ENCODE results near the gene NR2F1-AS1.
"Not testable (repeated sequence)": the region's sequence is repeated elsewhere in the genome, so short reads cannot be mapped to it uniquely, and the experiment has no call there.

NR2F1-AS1 gene

DNA sequence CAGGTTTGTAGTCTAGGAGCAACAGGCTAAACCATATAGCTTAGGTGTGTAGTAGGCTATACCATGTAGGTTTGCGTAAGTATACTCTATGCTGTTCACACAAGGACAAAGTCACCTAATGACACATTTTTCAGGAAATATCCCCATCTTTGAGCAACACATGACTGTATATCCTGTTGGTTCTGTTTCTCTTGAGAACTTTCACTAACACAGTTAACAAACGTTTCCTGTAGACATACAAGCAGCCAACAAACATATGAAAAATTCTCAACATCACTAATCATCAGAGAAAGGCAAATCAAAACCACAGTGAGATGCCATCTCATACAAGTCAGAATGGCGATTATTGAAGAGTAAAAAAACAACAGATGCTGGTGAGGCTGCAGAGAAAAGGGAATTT lies 68.2 kb downstream of the NR2F1-AS1 start:
- DNase-seq = no peak

DNA sequence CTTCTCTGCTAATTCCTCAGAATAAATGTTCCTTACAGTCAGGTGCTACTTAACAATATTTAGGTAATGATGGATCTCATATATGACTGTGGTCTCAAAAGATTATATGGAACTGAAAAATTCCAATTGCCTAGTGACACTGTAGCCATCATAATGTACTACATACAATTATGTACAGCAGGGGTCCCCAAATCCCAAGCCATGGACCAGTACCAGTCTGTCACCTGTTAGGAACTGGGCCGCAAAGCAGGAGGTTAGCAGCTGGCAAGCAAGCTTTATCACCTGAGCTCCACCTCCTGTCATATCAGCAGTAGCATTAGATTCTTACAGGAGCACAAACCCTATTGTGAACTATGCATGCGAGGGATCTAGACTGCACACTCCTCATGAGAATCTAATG lies 69.6 kb downstream of the NR2F1-AS1 start:
- DNase-seq = no peak

DNA sequence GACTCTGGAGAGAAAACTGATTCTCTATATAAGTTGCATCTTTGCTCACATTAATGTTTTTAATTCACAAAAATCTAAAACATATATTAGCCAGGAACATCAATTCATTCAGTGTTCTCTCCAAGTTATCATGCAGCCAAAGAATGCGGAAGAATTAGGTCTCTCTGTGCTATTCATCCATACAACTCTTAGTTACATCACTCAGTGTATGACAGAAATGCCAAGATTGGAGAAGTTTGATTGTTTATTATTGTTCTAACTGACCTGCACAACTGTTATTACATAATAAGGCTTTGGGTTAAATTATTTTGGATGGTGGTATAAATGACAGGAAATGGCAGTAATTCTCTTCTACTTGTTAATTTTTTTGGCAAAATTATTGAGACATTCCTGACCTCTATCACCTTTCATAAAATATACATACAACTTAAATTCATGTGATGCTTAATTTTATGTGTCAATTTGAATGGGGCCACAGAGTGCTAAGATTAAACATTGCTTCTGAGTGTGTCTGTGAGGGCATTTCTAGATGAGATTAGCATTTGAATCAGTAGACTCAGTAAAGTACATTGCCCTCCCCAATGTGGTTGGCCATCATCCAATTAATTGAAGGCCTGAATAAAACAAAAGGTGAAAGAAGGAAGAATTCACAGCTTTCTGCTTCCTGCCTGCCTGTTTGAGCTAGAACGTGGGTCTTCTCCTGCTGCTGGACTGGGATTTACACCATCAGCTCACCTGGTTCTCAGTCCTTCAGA lies 70.2 kb downstream of the NR2F1-AS1 start:
- no peak for DNase-seq

DNA sequence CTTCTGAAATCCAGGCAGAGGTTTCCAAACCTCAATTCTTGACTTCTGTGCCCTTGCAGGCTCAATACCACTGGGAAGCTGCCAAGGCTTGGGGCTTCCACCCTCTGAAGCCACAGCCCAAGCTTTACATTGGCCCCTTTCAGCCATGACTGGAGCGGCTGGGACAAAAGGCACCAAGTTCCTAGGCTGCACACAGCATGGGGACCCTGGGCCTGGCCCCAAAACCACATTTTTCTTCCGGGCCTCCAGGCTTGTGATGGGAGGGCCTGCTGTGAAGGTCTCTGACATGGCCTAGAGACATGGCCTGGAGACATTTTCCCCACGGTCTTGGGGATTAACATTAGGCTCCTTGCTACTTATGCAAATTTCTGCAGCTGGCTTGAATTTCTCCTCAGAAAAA lies 75.5 kb downstream of the NR2F1-AS1 start:
- not testable (repeated sequence) for DNase-seq

DNA sequence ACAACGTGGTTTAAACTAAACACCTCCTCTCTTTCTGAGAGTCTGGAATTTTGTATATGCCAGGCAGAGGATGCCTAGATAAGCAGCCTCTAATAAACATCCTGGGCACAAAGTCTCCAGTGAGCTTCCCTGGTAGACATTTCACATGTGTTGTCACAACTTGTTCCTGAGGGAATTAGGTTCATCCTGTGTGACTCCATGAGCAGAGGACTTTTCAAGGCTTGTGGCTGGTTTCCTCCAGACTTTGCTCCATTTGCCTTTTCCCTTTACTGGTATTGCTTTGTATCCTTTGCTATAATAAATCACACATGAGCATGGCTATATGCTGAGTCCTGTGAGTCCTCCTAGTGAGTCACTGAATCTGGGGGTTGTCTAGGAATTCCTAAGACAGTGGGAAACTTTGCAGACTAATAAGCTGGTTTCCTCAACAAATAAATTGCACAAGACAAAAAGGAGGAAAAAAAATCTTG lies 77.4 kb downstream of the NR2F1-AS1 start:
- DNase-seq = no peak

DNA sequence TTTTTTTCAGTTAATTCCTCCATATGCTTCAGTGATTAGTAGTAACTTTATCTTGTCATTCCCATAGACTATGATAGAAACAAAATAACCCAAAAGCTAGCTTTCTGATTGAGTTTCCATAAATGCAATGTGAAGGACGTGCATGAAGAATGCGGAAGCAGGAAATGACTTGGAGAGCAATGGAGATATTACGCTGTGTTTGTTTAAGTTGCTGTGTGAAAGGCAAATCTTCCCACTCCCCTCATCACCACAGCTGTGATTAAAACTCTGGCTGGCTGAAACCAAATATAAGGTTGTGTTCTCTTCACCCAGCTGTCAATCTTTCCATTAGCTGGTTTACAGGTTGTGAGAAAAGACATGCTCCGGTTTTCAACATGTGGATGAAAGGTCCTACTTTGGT lies 83.9 kb downstream of the NR2F1-AS1 start:
- no peak for DNase-seq

DNA sequence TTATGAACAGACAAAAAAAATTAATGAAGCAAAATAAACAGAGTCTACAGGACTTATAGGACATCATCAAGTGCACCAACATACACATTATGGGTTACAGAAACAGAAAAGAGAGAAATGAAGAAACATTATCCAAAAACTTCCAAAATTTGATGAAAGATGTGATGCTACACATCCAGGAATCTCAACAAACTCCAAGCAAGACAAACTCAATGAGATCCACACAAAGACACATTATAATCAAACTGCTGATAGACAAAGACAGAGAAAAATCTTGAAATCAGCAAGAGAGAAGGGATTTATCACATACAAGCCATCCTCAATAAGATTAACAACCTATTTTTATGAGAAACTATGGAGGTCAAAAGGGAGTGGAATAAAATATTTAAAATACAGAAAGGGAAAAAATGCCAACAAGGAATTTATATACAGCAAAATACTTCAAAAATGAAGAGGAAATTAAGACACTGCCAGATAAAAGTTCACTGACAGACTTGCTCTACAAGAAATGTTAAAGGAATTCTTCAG lies 101.0 kb downstream of the NR2F1-AS1 start:
- no peak for DNase-seq

DNA sequence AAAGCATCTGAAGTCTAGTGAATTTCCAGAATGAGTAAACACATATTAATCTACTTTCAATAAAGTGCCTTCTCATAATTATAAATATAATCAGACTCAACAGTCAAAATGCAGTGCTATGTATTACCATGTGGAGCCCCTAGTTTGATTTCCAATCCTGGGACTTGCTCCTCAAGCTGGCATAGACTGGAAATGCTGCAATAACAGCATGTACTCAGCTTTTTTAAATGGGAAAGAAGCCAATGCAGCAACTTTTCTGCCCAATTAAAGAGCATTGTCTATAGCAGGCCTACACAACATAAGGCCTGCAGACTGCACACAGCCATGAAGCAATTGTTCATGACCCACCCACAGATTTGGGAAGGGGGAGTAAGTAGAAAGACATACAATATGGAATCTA lies 103.2 kb downstream of the NR2F1-AS1 start:
- DNase-seq = no peak

DNA sequence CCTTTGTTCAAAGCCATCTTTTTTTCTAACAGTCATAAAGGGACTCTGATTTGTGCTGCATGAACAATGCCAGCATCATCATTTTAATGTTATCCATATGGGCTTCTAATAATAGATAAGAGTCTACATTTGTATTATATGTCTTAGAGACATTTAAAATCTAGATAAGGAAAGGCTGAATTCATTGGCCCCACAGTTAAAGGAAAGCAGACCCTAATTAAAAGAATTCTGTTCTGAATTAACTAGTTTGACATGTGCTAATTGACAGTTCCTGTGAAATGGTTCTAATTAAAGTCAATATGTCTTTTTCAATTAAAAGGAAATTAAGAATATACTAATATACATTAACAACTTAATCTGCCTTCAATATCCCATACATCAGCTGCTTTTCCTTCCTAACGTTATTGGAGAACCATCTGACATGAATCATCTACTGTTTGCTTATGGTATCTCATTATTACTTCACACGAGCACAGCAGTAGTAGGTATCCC lies 104.7 kb downstream of the NR2F1-AS1 start:
- no peak for DNase-seq

DNA sequence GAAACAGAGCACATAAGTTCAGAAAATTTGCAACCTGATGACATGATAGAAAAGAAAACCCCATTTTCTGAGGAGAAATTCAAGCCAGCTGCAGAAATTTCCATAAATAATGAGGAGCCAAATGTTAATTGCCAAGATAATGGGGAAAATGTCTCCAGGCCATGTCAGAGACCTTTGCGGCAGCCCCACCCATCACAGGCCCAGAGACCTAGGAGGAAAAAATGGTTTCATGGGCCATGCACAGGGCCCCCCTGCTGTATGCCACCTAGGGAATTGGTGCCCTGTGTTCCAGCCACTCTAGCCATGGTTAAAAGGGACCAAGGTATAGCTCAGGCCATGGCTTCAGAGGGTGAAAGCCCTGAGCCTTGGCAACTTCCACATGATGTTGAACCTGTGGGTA lies 118.1 kb downstream of the NR2F1-AS1 start:
- DNase-seq = no peak

DNA sequence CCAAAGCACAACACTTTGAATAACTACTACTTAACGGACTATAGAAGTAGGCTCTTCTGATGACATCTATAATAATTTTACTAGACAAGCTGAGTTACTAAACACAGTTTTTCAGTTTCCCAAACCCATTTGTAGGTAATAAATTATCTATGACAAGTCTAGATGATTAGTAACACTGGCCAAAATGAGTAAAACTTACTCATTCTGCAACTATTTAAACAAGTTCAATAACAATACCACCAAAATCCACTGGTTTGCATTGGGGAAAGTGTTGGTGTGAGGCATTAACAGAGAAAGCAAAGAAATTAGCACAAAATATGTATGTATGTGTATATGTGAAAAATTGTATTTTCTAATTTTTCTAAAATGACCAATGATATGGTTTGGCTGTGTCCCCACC lies 119.3 kb downstream of the NR2F1-AS1 start:
- DNase-seq = no peak

DNA sequence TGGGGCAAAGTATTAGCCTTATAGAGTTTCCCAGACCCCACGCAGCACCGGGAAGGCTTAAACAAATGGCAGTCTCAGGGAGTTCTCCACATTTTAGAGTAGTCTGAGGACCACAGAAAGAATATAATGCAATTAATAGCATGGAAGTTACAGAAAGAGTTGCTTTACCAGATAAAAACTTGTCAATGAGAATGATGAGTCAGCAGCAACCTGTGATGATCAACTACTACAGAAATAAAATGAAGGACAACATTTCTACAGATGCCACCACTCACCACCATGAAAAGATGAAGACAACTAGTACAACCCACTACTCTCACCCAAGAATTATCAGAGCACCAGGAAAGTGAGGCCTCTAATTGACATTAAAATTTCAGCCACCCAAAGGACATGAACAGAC lies 120.7 kb downstream of the NR2F1-AS1 start:
- DNase-seq = no peak

DNA sequence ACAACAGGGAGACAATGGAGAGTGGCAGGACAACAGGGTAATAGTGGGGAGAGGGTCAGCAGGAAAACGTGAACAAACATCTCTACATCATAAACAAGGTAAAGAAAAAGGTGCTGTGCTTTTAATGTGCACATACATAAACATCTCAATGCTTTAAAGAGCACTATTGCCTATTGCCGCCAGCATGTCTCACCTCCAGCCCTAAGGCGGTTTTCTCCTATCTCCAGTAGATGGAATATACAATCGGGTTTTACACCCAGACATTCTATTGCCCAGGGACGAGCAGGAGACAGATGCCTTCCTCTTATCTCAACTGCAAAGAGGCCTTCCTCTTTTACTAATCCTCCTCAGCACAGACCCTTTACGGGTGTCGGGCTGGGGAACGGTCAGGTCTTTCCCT lies 124.2 kb downstream of the NR2F1-AS1 start:
- DNase-seq = not testable (repeated sequence)

DNA sequence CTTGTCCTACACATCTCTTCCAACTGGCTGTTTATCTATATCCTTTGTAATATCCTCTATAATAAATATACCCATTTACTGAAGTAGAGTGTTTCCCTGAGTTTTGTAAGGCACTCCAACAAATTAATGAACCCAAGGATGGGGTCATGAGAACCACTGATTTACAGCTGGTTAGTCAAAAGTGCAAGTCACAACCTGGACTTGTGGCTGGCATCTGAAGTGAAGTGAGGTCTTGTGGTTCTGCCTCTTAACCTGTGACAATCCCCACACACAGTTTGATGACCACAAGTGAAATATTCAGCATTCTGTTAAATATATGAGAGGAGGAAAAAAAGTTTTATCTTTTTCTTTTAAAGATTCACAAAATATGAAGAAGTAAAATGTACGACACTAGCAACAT lies 126.1 kb downstream of the NR2F1-AS1 start:
- no peak for DNase-seq

DNA sequence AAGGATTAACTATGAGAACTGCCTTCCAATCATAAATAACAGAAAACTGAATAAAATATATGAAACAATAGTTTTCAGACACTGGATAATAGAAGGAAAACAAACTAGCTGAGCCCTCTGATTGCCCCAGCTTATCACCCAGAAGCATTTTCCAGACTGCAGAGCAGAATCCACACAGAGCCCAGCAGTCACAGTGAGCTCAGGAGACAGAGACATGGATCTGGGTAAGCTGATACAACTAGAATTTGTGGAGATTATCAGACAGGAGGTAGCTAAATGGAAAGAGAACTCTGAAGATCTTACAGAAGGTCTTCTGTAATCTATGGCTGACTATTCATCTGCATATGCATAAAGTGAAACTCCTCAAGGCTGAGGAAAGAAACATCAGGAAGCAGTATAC lies 128.8 kb downstream of the NR2F1-AS1 start:
- no peak for DNase-seq

DNA sequence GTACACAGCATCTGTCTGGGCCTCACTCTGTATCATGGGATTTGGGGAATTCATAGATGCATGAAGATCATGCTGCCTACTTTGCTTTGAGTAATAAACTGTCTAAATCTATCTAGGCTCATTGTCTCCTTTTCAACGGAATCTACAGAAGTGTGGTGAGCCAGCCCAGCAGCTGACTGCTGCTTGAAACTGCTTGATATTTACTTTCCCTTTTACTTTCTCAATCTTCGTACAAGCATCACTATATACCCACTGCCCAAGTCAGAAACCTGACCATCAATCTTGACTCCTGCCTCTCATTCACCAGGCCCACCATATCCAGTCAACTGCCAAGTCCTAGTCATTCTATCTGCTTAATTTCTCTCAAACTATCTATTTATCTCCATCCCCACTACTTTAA lies 142.9 kb downstream of the NR2F1-AS1 start:
- DNase-seq = no peak

DNA sequence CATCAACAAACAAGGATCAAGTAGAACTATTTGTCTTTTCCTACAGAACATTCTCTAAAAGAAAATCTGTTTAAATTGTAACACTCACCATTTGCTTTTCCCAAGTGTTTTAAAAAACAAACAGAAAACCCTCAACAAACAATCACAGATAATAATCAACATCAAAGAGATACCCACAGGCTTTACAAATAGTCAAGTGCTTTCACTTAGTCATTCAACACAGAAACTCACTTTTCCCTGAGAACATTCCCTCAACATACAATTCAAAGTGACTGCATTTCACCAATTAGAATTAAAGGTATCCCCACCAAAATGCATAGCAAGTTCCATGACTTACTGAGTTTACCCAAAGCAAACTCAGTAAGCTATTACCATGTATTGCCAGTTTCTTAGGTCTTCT lies 144.9 kb downstream of the NR2F1-AS1 start:
- no peak for DNase-seq

DNA sequence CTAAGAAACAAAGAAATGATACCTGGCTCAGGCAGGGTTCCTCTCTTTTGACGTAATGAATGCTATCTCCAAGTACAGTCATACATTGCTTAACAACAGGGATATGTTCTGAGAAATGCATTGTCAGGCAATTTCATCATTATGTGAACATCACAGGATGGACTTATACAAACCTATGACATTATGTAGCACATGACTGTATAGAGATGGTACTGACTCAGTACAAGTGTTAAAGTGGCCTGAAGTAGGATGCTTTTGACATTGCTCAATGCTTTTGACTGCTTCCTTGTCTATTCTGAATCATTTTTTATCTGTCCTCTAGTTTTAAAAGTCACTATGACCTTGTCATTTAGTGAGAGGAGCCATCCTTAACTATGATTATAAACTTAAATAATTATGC lies 147.6 kb downstream of the NR2F1-AS1 start:
- DNase-seq = no peak

DNA sequence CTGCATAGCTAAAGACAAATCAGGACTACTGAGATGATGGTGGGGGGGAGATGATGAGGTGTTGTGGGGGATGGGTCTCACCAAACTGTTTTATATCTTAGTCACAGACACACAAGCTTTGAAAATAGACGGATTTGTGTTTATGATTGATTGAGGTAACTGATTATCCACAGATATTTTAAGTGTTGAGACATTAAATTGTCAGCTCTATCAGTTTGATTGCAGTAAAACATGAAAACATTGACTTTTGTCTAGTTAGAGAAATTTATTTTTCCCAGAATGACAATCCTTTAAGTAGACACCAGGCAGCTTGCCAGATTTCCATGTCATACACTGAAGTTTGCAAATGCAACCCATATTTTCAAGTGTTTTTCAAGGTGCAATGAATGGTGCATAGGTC lies 149.8 kb downstream of the NR2F1-AS1 start:
- no peak for DNase-seq

DNA sequence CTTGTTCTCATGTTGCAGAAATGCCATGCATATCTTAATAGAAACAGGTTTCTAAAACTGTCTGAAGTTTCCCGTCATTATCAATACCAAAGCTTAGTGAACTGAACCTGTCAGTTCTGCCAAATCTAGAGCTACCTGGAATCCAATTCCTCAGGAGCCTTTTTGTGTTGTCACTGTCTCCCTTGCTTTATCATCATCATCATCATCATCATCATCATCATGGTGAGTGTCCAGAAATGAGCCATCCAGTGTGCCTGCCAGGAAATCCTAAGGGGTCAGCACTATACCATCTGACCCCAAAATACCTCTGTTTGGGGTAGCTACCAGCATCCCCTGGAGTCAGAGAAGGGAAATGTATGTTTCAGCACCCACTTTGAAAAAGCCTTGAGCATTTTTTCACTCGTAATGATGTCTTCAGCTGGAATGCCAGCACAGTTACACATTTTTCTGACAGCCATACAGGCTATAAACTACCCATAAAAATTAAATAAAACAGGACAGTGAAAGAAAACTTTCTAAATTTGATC lies 150.3 kb downstream of the NR2F1-AS1 start:
- DNase-seq = no peak

DNA sequence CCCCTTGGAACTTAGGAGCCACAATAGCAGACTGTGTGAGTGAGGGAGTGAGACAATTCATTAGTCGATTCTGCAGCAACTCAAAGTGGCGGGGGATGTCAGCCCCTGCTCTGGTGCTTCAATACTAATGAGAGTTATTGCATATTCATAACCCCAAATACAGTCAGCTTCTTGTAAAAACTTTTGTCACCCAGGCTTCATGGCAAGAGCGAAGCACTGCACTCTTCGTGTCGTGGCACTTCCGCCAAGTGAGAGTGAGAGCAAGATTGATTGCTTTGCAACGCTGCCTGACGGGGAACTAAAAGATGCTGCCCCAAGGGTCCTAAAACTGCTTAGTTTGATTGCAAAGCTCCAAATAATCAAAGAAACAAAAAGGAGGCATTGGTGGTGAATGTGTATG lies 150.9 kb downstream of the NR2F1-AS1 start:
- DNase-seq = no peak

DNA sequence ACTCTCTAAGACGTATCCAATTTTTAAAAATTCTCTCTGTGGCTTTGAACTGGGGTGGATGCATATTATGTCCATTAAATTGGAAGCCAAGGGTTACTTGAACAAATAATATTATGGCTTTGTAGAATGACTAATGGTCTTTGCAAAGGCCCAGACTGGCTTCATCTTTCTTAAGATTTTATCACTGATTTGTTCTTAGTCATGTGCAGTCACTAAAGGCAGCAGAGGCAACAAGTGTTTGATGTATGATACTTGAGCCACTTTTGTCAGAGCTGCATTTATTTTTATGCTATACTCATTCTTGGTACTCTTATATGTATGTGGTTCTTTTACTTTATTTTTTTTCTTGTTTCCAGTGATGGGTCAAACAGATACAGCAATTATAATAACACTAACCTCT lies 152.2 kb downstream of the NR2F1-AS1 start:
- no peak for DNase-seq

DNA sequence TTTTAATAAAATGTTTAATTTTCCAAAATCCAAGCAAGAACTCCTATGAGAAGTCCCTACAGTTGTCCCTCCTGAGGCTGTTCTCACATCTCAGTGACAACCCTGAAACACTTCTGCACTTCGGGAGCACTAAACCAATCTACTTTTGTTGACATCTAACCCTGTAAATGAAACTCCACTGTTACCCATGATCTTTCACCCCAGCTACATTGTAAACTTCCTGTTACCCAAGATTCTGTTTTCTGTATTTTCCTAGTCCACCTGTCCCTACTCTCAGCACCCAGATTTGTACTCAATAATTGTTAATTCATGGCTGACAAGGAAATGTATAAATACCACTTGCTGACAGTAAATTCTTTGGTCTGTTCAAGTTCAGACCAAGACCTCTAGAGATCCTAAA lies 153.7 kb downstream of the NR2F1-AS1 start:
- no peak for DNase-seq

DNA sequence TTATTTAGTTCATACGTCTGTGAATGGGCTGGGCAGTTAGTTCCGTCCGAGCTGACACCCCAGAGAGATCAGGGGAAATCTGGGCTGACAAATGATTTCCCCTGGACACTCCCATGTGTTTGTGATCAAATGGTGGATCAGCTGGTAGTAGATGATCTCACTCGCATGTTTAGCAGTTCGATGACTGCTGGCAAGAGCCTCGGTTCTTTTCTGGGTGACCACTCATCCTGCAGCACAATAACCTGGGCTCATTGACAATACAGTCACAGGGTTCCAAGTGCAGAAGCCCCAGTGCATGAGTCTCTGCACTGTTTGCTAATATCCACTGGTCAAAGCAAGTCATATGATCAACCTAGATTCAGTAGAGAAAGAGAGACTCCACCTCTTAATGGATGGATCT lies 155.9 kb downstream of the NR2F1-AS1 start:
- no peak for DNase-seq

DNA sequence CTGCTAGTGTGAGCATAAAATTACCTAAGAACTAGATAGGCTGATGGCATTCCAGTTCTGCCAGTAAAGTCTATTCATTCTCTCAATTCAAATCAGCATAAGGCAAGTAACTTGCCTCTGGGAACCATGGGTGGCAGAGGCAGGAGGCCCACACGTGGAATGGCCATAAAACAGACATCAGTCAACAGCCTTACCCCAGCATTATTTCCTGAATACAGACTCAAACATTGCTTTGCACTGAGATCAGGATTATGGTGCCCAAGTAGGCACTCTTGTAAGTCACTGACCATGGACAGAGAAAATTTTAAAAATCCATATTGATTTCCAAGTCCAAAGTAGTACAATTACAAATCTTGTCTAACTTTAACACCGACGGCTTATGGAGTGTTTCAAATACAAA lies 157.7 kb downstream of the NR2F1-AS1 start:
- no peak for DNase-seq
